Sciatic nerve (tissue), 1 donor: ENCODE results near the gene RNASE8. TPM values are rescaled to one million over a fixed set of nuclear protein-coding genes. Genes with fewer than 3 reads are reported as not detected.

Source experiments
- microRNA-seq: library from miRNA; unstranded; fragments of <30 nt; microRNA quantifications from one replicate; pipeline ENCODE4 v1.2.0, GENCODE V29; 2020
- total RNA-seq: library from RNA; stranded (reverse); fragmentation: NEBNext Ultra II Directional; extraction: Animal tissue kit (Norgen Biotek cat#: 25700); gene quantifications from one replicate; pipeline ENCODE4 v1.2.1, GENCODE V29; 2021
- donor health status: DM: no; HTN: no; CAD: no.

Gene RNASE8
- total RNA-seq, 1 donor from 2014 or later = not detected

Small RNA genes lying within 50 kb of the gene (microRNA-seq; reads per million reads assigned to microRNA genes)
- not detected for gene MIR6717

Other genes with a start within 250 kb of the RNASE8 start
- gene RNASE3, start 166.4 kb upstream of the RNASE8 start, total RNA-seq = 0.71 TPM
- gene RNASE2, start 102.3 kb upstream of the RNASE8 start, total RNA-seq = 3.7 TPM
- 56.2 TPM for gene METTL17, start 67.8 kb upstream of the RNASE8 start, total RNA-seq
- not detected for gene SLC39A2, start 58.5 kb upstream of the RNASE8 start, total RNA-seq
- 398 TPM for gene NDRG2, start 32.8 kb upstream of the RNASE8 start, total RNA-seq
- gene TPPP2, start 27.6 kb upstream of the RNASE8 start, total RNA-seq = 0.49 TPM
- gene RNASE13, start 23.0 kb upstream of the RNASE8 start, total RNA-seq = not detected
- not detected for gene RNASE7, start 15.5 kb upstream of the RNASE8 start, total RNA-seq
- gene ARHGEF40, start 12.5 kb downstream of the RNASE8 start, total RNA-seq = 91.1 TPM
- gene ZNF219, start 40.8 kb downstream of the RNASE8 start, total RNA-seq = 43.2 TPM
- gene TMEM253, start 43.2 kb downstream of the RNASE8 start, total RNA-seq = 0.62 TPM
- gene OR5AU1, start 98.2 kb downstream of the RNASE8 start, total RNA-seq = not detected
- gene HNRNPC, start 211.6 kb downstream of the RNASE8 start, total RNA-seq = 395 TPM
- gene RPGRIP1, start 222.3 kb downstream of the RNASE8 start, total RNA-seq = 0.45 TPM